AG09319 (cell line): ENCODE data around the gene E2F6.

Experiments used
- DNase-seq: peaks from one replicate; pipeline ENCODE4 v3.0.0-alpha.2; 2010; ENCODE audit warnings: low read depth; ENCODE audit errors: extremely low read depth
- TF ChIP-seq, protein P1 (sequence below): IDR thresholded peaks from 2 replicates; pipeline ENCODE4 v1.5.1; 2011; ENCODE audit warnings: low read depth, mild to moderate bottlenecking, inconsistent platforms, low read length, moderate library complexity

Gene E2F6

DNA sequence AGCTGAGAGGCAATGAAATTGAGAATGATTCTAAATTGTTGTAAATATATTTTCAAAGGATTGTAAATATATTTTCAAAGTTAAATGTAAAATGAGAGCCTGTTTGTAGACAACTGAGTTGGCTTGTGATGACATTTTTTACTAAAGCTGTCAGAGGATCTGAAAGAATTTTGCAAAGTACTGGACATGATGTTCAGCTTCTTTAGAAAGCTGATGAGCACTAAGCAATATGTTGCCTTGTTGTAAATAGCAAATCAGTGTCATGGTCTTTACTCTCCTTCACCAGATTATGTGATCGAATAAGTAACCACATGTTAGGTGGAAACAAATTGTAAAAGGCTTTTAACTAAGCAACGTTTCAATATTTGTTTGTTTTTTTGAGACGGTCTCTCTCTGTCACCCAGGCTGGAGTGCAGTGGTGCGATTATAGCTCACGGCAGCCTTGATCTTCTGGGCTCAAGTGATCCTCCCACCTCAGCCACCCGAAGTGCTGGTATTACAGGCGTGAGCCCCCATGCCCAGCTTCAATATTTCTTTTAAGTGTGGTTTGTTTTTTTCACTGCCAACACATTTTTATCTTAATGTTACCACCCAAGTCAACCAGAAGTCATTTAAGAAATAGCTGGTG, 44.0 kb downstream of the E2F6 start:
- no peak for DNase-seq
- TF ChIP-seq, protein P1, sequence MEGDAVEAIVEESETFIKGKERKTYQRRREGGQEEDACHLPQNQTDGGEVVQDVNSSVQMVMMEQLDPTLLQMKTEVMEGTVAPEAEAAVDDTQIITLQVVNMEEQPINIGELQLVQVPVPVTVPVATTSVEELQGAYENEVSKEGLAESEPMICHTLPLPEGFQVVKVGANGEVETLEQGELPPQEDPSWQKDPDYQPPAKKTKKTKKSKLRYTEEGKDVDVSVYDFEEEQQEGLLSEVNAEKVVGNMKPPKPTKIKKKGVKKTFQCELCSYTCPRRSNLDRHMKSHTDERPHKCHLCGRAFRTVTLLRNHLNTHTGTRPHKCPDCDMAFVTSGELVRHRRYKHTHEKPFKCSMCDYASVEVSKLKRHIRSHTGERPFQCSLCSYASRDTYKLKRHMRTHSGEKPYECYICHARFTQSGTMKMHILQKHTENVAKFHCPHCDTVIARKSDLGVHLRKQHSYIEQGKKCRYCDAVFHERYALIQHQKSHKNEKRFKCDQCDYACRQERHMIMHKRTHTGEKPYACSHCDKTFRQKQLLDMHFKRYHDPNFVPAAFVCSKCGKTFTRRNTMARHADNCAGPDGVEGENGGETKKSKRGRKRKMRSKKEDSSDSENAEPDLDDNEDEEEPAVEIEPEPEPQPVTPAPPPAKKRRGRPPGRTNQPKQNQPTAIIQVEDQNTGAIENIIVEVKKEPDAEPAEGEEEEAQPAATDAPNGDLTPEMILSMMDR, result no peak

DNA sequence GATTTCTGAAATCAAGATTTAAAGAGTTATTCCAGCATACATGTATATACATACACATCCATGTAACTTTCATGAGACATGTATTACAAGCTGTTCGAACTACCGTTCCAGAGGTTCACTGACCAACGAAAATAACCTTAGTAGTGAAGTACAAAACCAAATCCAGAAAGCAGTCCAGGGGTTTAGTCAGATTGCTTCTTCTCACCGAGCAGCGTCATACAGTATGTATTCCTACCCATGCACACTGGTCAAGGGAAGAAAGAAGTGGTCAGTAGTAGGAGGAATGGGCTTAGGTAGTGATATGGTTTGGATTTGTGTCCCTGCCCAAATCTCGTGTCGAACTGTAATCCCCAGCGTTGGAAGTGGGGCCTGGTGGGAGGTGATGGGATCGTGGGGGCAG, 45.3 kb downstream of the E2F6 start:
- TF ChIP-seq, protein P1, result no peak
- no peak for DNase-seq

DNA sequence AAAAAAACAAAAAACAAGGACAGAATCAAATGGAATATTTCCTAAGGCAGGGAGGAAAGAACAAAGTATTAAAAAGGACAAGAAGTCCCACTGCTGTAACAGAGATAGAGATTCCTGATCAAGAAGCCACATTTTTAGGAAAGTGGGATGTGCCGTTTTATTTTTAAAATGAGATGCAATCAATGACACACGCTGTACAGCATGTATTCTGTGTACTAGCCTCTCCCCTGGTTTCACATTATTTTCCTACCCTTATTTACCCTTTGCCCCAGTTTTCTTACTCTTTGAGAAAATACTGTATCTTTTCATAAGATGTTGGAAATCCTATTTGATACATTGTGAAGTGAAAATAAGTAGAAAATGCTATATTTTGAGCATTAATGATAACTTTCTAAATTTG, 45.8 kb downstream of the E2F6 start:
- TF ChIP-seq, protein P1, result no peak
- no peak for DNase-seq

DNA sequence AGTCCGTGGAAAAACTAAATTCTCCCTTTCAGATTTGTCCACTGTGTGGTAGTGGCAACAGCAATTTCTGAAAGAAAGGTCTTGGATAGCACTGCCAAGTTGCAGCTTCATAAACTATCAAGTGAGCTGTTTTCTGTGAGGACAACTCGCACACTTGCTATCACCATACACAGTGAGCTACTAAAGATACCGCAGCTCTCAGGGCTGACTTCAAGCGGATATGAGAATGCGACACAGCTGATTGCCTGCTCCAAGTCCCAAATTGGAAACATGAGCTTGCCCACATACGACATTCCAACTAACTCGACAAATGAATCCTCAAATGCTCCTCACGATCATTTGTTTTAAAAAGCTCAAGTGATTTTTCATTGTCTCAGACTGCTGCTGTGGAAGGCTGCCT, 46.2 kb downstream of the E2F6 start:
- DNase-seq, result peak; percentile 10
- TF ChIP-seq, protein P1, result no peak

DNA sequence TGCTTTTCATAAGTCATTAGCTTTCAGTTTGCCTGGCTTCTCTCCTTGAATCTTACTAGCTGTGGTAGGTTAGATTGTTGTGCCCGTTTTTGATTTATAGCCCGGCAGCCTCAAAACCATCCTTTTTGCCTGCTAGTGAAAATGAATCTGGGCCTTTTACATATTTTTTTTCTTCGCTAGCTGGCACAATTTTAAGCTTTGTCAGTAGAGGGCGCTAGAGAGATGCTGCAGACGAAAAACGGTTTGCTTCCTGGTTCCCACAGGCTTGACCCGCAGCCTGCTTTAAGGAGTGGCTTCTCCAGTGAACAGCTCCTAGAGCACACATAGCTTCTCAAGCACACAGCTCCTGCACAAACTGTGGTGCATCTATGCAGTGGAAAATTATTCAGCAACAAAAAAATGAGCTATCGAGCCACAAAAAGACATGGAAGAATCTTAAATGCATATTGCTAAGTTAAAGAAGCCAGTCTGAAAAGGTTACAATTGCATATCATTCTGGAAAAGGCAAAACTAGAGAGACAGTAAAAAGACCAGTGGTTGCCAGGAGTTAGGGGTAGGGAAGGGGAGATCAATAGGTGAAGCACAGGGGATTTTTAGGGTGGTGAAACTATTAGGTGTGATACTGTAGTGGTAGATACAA, 47.9 kb downstream of the E2F6 start:
- TF ChIP-seq, protein P1, result peak; percentile 17
- DNase-seq, result no peak

DNA sequence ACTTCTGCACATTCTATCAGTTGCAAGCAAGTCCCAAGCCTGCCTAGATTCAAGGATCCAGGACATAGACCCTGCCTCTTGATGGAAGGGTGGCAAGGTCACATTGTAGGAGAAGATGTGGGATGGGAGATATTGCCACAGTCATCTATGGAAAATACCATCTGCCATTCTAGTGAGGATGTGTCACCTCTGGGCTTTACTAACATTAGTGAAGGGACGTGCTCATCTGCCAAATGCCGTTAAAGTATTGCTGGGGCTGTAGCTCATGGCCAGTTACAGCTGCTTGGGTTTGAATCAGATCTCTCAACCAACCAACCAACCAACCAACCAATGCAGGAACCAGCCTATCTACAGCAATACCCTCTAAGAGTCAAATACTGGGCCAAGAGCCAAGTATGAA, 49.0 kb downstream of the E2F6 start:
- DNase-seq, result no peak

DNA sequence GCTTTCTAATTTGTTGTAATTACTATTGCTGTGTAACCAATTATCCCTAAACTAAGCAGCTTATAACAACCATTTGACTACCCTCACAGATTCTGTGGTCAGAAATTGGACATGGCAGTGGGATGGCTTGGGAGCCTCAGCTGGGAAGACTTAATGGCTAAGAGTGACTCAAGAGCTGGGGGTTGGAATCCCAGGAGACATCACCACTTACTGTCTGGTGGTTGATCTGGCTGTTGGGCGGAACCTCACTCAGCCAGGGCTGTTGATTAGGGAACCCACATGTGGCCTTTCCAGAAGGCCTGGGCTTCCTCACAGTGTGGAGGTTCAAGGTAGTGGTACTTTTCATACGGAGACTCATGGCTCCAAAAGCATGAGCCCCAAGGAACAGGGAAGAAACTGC, 49.8 kb downstream of the E2F6 start:
- TF ChIP-seq, protein P1, result no peak
- no peak for DNase-seq

More for the DNA sequence above, 49.0 kb downstream of the E2F6 start:
- TF ChIP-seq, protein P1, result no peak
